Measurements from ENCODE around the gene GAREM1. TPM values are rescaled to one million over a fixed set of nuclear protein-coding genes. Genes with fewer than 3 reads are reported as not detected.

GAREM1 gene
- total and polyA plus RNA-seq, 2 of the 8 experiments (the other 6 are each of a cell fraction or from before 2014, with no cell fraction given), result 3.6 to 9.2 TPM

DNA sequence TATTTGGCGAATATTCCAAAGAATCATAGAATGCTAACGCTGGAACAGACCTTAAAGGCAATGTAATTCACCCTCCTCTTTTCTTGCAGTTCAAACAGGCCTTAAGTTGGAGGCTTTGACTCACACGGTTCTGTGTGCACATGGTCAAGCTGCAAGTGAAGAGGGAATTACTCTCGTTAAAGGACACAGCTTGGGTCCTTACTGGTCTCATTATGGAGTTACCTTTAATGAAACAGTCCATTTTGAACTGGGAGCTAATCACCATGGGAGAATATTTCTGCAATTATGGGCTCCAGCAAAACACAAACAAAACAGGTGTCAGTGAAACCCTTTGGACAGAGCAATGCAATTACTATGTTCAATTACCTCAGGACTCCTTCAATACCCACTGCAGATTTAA, 135.5 kb downstream of the GAREM1 start:
- no peaks in the 10 kb centered on the region for H3K23me2 ChIP-seq (ENCODE audit: low read depth, low read length)
- no peak overlapping the region for H3K9ac ChIP-seq (replicated peaks in 1 of 4; ENCODE audit: extremely low read depth in 1 of 4, low read depth in 3 of 4, low read length in 3 of 4)
- no peak overlapping the region for H4K5ac ChIP-seq (ENCODE audit: insufficient read length, low read depth, low read length)
- H3K36me3 ChIP-seq (ENCODE audit: control insufficient read depth in 2 of 4, insufficient read depth in 4 of 4, low read length in 3 of 4), result no peaks in the 10 kb centered on the region
- H2BK5ac ChIP-seq (ENCODE audit: low read depth, low read length), result no peak overlapping the region
- H2AFZ ChIP-seq (ENCODE audit: low read length), result no peak overlapping the region
- TF ChIP-seq SIN3A (conservative IDR thresholded peaks at IDR 0.05 in 1 of 2, IDR thresholded peaks at IDR 0.05 in 1 of 2; ENCODE audit: low read depth in 1 of 2, low read length in 2 of 2), result no peak
- TF ChIP-seq HDAC6 (IDR thresholded peaks at IDR 0.05; ENCODE audit: low read depth, low read length), result no peak
- TF ChIP-seq RXRA (IDR thresholded peaks at IDR 0.05; ENCODE audit: insufficient read depth, low read depth, low read length), result no peak
- no peak for TF ChIP-seq ZNF274 (IDR thresholded peaks at IDR 0.05; ENCODE audit: borderline replicate concordance, extremely low read depth, low read length)
- H3K56ac ChIP-seq (replicated peaks; ENCODE audit: insufficient read length, low read depth, low read length), result no peak overlapping the region
- no peaks in the 10 kb centered on the region for H3K79me1 ChIP-seq (ENCODE audit: low read depth, low read length)
- no peak overlapping the region for H2BK120ac ChIP-seq (replicated peaks; ENCODE audit: low read depth, low read length)
- H4K91ac ChIP-seq (replicated peaks; ENCODE audit: insufficient read length, low read length), result no peak overlapping the region
- no peak for DNase-seq (ENCODE audit: low read depth in 1 of 2, low spot score in 2 of 2)
- H3K79me2 ChIP-seq (ENCODE audit: control insufficient read depth in 1 of 2, insufficient read depth in 2 of 2, low read length in 2 of 2), result no peaks in the 10 kb centered on the region
- ChIA-PET CTCF (ENCODE audit: partially characterized antibody) (interaction anchor here (1.3 to 1.9 kb wide), 2 partner anchors 63 to 214 kb away, joined by 4 to 5 read pairs; no protein-coding TSS in a partner anchor), POLR2A (ENCODE audit: partially characterized antibody) (interaction anchor here (0.6 kb wide), 1 partner anchor 403 kb away, joined by 3 read pairs; no protein-coding TSS in a partner anchor)
- H2BK15ac ChIP-seq (ENCODE audit: low read length), result no peak overlapping the region
- H4K20me1 ChIP-seq (replicated peaks in 1 of 2; ENCODE audit: control insufficient read depth in 1 of 2, insufficient read depth in 2 of 2, low read length in 2 of 2), result no peaks in the 10 kb centered on the region
- no peaks in the 10 kb centered on the region for H3K27me3 ChIP-seq (replicated peaks in 1 of 4; ENCODE audit: control insufficient read depth in 3 of 4, extremely low read depth in 1 of 4, insufficient read depth in 3 of 4, low read length in 3 of 4)
- H3K4me3 ChIP-seq (ENCODE audit: extremely low read depth in 1 of 4, insufficient read depth in 2 of 4, low read depth in 3 of 4, low read length in 4 of 4), result no peak overlapping the region
- H3K23ac ChIP-seq (ENCODE audit: insufficient read length), result no peak overlapping the region
- H2BK20ac ChIP-seq (ENCODE audit: low read length), result no peak overlapping the region
- no peak overlapping the region for H3K4ac ChIP-seq (replicated peaks; ENCODE audit: insufficient read length, low read depth, low read length)
- no peak for FAIRE-seq
- H3K4me1 ChIP-seq (replicated peaks in 1 of 4; ENCODE audit: control insufficient read depth in 3 of 4, insufficient read depth in 4 of 4, low read length in 3 of 4), result no peaks in the 10 kb centered on the region
- H3K14ac ChIP-seq (ENCODE audit: insufficient read length), result no peak overlapping the region
- WGBS, 2 experiments (ENCODE audit: extremely low coverage in 1 of 2, insufficient coverage in 1 of 2, insufficient read length in 1 of 2, insufficient replicate concordance in 2 of 2, low coverage in 1 of 2, low lambda C conversion rate in 2 of 2, missing lambda C conversion rate in 1 of 2), result 91% methylated on average over 4 of the region's 4 CpGs; no CpG with 5 or more reads in 1 of the 2 experiments
- no peak overlapping the region for H4K8ac ChIP-seq (ENCODE audit: extremely low read depth, insufficient read depth, low read length)
- H2AK5ac ChIP-seq (ENCODE audit: low read depth, low read length), result no peak overlapping the region
- no peak overlapping the region for H3K18ac ChIP-seq (ENCODE audit: extremely low read depth, low read length)
- H2BK12ac ChIP-seq (ENCODE audit: low read depth, low read length), result no peak overlapping the region
- no peak overlapping the region for H3K27ac ChIP-seq (ENCODE audit: low read depth, low read length)
- no peaks in the 10 kb centered on the region for H3K9me3 ChIP-seq (ENCODE audit: insufficient read depth in 2 of 2, low read depth in 1 of 2, low read length in 1 of 2)
- H3K4me2 ChIP-seq (ENCODE audit: insufficient read depth in 1 of 2, low read depth in 2 of 2, low read length in 2 of 2), result no peak overlapping the region

All from H1 (cell line).